ENCODE results near the gene LYSET.
"Not testable (repeated sequence)": the region's sequence is repeated elsewhere in the genome, so short reads cannot be mapped to it uniquely, and the experiment has no call there.

LYSET gene

GRCh38 chr14:93223565-93223964 lies 38.4 kb downstream of the LYSET start:
- no peak for DNase-seq (ENCODE audit: low read depth in 2 of 2)

GRCh38 chr14:93228550-93228949 lies 43.4 kb downstream of the LYSET start:
- no peak for DNase-seq (ENCODE audit: low read depth in 2 of 2)

DNA sequence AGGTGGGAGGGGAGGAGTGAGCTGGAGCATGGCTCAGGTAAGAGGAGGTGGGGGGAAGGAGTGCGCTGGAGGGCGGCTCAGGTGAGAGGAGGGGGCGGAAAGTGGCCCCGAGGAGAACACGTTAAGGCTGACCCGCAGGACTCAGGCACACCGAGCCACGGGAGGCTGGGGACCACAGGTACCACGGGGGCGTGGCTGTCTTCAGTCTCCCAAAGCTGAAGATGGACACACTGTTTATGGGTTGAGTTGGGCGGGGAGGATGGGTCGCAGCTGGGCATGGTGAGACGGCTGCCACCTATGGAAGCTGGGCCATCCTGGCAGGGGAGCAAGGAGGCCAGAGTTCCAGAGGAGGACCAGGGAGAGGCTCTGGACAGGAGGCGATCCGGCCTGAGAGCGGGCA lies 45.4 kb downstream of the LYSET start:
- no peak for DNase-seq (ENCODE audit: low read depth in 2 of 2)

GRCh38 chr14:93231129-93231979 lies 46.2 kb downstream of the LYSET start:
- no peak for DNase-seq (ENCODE audit: low read depth in 2 of 2)

DNA sequence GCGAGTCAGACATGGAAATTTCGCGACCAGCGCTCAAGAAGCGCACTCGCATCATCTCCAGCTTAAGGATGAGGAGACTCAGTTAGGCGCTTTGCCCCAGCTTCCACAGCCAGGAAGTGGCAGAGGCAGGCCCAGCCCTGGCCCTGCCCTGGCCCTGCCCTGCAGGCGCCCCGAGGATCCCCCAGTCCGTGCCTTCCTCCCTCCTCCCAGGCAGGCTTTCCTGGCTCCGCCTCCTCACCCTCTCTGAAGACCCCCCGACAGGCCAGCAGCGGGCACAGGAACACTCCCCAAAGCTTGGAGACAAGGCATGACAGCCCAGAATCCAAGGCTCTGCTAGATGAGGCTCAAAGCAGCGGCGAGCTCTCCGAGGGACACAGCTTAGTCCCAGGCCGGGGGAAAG lies 47.0 kb downstream of the LYSET start:
- DNase-seq (ENCODE audit: low read depth in 2 of 2): no peak

- DNase-seq (ENCODE audit: low read depth in 2 of 2): not testable (repeated sequence)
These were observed 48.0 kb downstream of the LYSET start for GRCh38 chr14:93233078-93233477.

GRCh38 chr14:93234798-93235197 lies 49.7 kb downstream of the LYSET start:
- no peak for DNase-seq (ENCODE audit: low read depth in 2 of 2)
